Measurements from ENCODE around the gene ZSWIM8. TPM values are rescaled to one million over a fixed set of nuclear protein-coding genes. Genes with fewer than 3 reads are reported as not detected.

ZSWIM8 gene
- polyA plus RNA-seq, 3 donors: 7.8 to 150 (median 19.2) TPM

DNA sequence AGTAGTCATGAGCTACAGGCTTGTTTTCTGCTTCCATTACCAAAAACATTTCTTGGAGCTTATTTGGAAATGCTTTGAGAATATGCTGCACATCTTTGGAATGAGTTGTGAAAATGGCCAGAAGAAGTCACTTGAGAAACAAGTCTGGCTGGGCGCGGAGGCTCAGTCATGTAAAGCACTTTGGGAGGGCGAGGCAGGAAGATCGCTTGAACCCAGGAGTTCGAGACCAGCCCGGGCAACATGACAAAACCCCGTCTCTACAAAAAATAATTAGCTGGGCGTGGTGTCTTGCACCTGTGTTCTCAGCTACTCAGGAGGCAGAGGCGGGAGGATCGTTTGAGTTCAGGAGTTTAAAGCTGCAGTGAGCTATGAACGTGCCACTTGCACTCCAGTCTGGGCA is 4.4 kb upstream of the ZSWIM8 start:
- Mint-ChIP-seq H3K4me3 (peak overlapping the region; percentile 99), H3K9me3 (no peaks in the 10 kb centered on the region), H3K27me3 (ENCODE audit: low read depth in 3 of 3) (no peaks in the 10 kb centered on the region), H3K36me3 (peaks cover 18 to 32% of the 10 kb centered on the region in 2 donors), H3K27ac (peak overlapping the region in 4 of 7 donors; percentile 35 to 98 (median 98)), H3K4me1 (peaks cover 25% of the 10 kb centered on the region)
- peak overlapping the region; percentile 85 for H3K4me2 ChIP-seq (replicated peaks; ENCODE audit: extremely low read depth, low read length, poor library complexity, severe bottlenecking)
- H3K79me2 ChIP-seq (ENCODE audit: insufficient read depth, low read length): peaks cover 86% of the 10 kb centered on the region
- H3K27me3 ChIP-seq (ENCODE audit: control insufficient read depth in 2 of 2, insufficient read depth in 2 of 2, low read length in 2 of 2): no peaks in the 10 kb centered on the region
- no peaks in the 10 kb centered on the region for H3K9me3 ChIP-seq (replicated peaks in 1 of 2; ENCODE audit: control insufficient read depth in 1 of 2, insufficient read depth in 1 of 2, low read length in 2 of 2)
- H3K4me3 ChIP-seq (replicated peaks in 1 of 3; ENCODE audit: low read depth in 2 of 3, low read length in 3 of 3): peak overlapping the region; percentile 84 to 89 (median 89)
- intact Hi-C loops (cut with micrococcal nuclease): loop anchor here in 1 of 2 donors (5.0 kb wide), 1 partner anchor 39 kb away; the partner anchor contains the start of gene SEC24C
- H3K4me1 ChIP-seq (ENCODE audit: control insufficient read depth in 1 of 2, insufficient read depth in 2 of 2, low read length in 2 of 2): peaks cover 27 to 31% of the 10 kb centered on the region in 2 donors
- H2AFZ ChIP-seq (ENCODE audit: insufficient read depth, low read depth, low read length, poor library complexity, severe bottlenecking): peak overlapping the region; percentile 94
- DNase-seq: no peak
- H3K36me3 ChIP-seq (replicated peaks in 1 of 2; ENCODE audit: control insufficient read depth in 1 of 2, insufficient read depth in 2 of 2, low read length in 2 of 2): peaks cover 18 to 28% of the 10 kb centered on the region in 2 donors
- peak overlapping the region; percentile 90 for H3K9ac ChIP-seq (ENCODE audit: insufficient read depth, low read length, poor library complexity, severe bottlenecking)
- TF ChIP-seq, protein P1, sequence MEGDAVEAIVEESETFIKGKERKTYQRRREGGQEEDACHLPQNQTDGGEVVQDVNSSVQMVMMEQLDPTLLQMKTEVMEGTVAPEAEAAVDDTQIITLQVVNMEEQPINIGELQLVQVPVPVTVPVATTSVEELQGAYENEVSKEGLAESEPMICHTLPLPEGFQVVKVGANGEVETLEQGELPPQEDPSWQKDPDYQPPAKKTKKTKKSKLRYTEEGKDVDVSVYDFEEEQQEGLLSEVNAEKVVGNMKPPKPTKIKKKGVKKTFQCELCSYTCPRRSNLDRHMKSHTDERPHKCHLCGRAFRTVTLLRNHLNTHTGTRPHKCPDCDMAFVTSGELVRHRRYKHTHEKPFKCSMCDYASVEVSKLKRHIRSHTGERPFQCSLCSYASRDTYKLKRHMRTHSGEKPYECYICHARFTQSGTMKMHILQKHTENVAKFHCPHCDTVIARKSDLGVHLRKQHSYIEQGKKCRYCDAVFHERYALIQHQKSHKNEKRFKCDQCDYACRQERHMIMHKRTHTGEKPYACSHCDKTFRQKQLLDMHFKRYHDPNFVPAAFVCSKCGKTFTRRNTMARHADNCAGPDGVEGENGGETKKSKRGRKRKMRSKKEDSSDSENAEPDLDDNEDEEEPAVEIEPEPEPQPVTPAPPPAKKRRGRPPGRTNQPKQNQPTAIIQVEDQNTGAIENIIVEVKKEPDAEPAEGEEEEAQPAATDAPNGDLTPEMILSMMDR (IDR thresholded peaks at IDR 0.05): no peak
- 72% methylated on average over 6 of the region's 11 CpGs for WGBS (ENCODE audit: insufficient coverage)
- peak overlapping the region in 1 of 2 donors; percentile 89 for H3K27ac ChIP-seq (ENCODE audit: low read depth in 1 of 2, low read length in 2 of 2)
- H4K20me1 ChIP-seq (ENCODE audit: insufficient read depth, low read length): peaks cover 7% of the 10 kb centered on the region

DNA sequence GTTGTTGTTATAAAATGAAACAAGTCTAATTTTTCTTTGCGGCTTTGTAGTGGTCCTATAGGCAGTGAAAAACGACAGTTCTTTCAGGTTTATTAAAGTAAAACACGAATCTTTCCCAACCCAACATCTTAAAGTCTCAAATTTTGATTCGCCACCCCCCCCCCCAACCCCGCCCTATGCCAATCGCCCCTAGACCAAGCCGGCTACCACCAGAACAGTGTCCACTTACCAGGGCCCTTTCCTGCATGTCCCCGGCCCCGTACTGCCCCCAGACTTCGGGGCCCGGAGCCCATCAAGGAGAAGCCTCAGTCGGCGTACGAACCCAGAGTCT is 3.9 kb upstream of the ZSWIM8 start:
- 2% methylated on average over 11 of the region's 14 CpGs for WGBS (ENCODE audit: insufficient coverage)
- peak overlapping the region; percentile 99 for H3K4me3 Mint-ChIP-seq
- H3K27ac Mint-ChIP-seq: peak overlapping the region; percentile 94 to 98 (median 97)
- peak overlapping the region; percentile 85 for H3K4me2 ChIP-seq (replicated peaks; ENCODE audit: extremely low read depth, low read length, poor library complexity, severe bottlenecking)
- peaks cover 0 to 2% (median 0%) of the 10 kb centered on the region in 7 donors for H3K9me3 Mint-ChIP-seq
- H3K36me3 ChIP-seq (replicated peaks in 1 of 2; ENCODE audit: control insufficient read depth in 1 of 2, insufficient read depth in 2 of 2, low read length in 2 of 2): peaks cover 14 to 28% of the 10 kb centered on the region in 2 donors
- H3K9ac ChIP-seq (ENCODE audit: insufficient read depth, low read length, poor library complexity, severe bottlenecking): peak overlapping the region; percentile 90
- intact Hi-C loops (cut with micrococcal nuclease): loop anchor here in 1 of 2 donors (5.0 kb wide), 1 partner anchor 39 kb away; the partner anchor contains the start of gene SEC24C
- H3K4me1 ChIP-seq (ENCODE audit: control insufficient read depth in 1 of 2, insufficient read depth in 2 of 2, low read length in 2 of 2): peaks cover 32 to 36% of the 10 kb centered on the region in 2 donors
- H3K9me3 ChIP-seq (replicated peaks in 1 of 2; ENCODE audit: control insufficient read depth in 1 of 2, insufficient read depth in 1 of 2, low read length in 2 of 2): no peaks in the 10 kb centered on the region
- peak overlapping the region; percentile 84 to 89 (median 89) for H3K4me3 ChIP-seq (replicated peaks in 1 of 3; ENCODE audit: low read depth in 2 of 3, low read length in 3 of 3)
- H3K27me3 ChIP-seq (ENCODE audit: control insufficient read depth in 2 of 2, insufficient read depth in 2 of 2, low read length in 2 of 2): no peaks in the 10 kb centered on the region
- peaks cover 30% of the 10 kb centered on the region for H3K4me1 Mint-ChIP-seq
- H2AFZ ChIP-seq (ENCODE audit: insufficient read depth, low read depth, low read length, poor library complexity, severe bottlenecking): peak overlapping the region; percentile 94
- H4K20me1 ChIP-seq (ENCODE audit: insufficient read depth, low read length): peaks cover 12% of the 10 kb centered on the region
- H3K36me3 Mint-ChIP-seq: peaks cover 17 to 27% of the 10 kb centered on the region in 2 donors
- H3K27ac ChIP-seq (ENCODE audit: low read depth in 1 of 2, low read length in 2 of 2): peak overlapping the region; percentile 76 to 89
- TF ChIP-seq, protein P1 (IDR thresholded peaks at IDR 0.05): no peak
- no peaks in the 10 kb centered on the region for H3K27me3 Mint-ChIP-seq (ENCODE audit: low read depth in 3 of 3)
- DNase-seq: no peak
- H3K79me2 ChIP-seq (ENCODE audit: insufficient read depth, low read length): peaks cover 87% of the 10 kb centered on the region
